M059J (cell line): ENCODE measurements around the gene PHOSPHO1. TPM values are rescaled to one million over a fixed set of nuclear protein-coding genes. Genes with fewer than 3 reads are reported as not detected.
"Not testable (repeated sequence)": the region's sequence is repeated elsewhere in the genome, so short reads cannot be mapped to it uniquely, and the experiment has no call there.

ENCODE experiments used
- DNase-seq: peaks from one replicate; pipeline ENCODE4 v3.0.0-alpha.2; 2012; ENCODE audit warnings: low read depth
- total RNA-seq: library from RNA; depleted of rRNA; stranded (reverse); fragments of >200 nt; shearing (Covaris generic); gene quantifications from 2 replicates; pipeline ENCODE4 v1.2.3, GENCODE V29; 2014; rRNA removed

PHOSPHO1 gene
- total RNA-seq, 1 experiment from 2014 or later: 0.37 TPM

- peak; percentile 79 for DNase-seq
Observed at GRCh38 chr17:49193513-49194296, 36.9 kb downstream of the PHOSPHO1 start.

GRCh38 chr17:49191917-49192741 lies 38.5 kb downstream of the PHOSPHO1 start:
- peak; percentile 86 for DNase-seq

GRCh38 chr17:49191409-49191916 lies 39.1 kb downstream of the PHOSPHO1 start:
- no peak for DNase-seq

GRCh38 chr17:49190932-49191331 lies 39.7 kb downstream of the PHOSPHO1 start:
- no peak for DNase-seq

- peak; percentile 34 for DNase-seq
Observed at GRCh38 chr17:49187301-49187700, 43.3 kb downstream of the PHOSPHO1 start.

GRCh38 chr17:49185381-49185780 lies 45.2 kb downstream of the PHOSPHO1 start:
- not testable (repeated sequence) for DNase-seq

GRCh38 chr17:49184522-49184921 lies 46.1 kb downstream of the PHOSPHO1 start:
- not testable (repeated sequence) for DNase-seq

GRCh38 chr17:49183801-49184200 lies 46.8 kb downstream of the PHOSPHO1 start:
- DNase-seq: no peak

- no peak for DNase-seq
Observed at GRCh38 chr17:49183341-49183740, 47.2 kb downstream of the PHOSPHO1 start.

- no peak for DNase-seq
Observed at GRCh38 chr17:49180998-49181635, 49.5 kb downstream of the PHOSPHO1 start.

GRCh38 chr17:49180303-49180702 lies 50.3 kb downstream of the PHOSPHO1 start:
- DNase-seq: peak; percentile 40

- not testable (repeated sequence) for DNase-seq
Observed at GRCh38 chr17:49175978-49176377, 54.6 kb downstream of the PHOSPHO1 start.

Other genes with a start within 250 kb of the PHOSPHO1 start
- gene IGF2BP1, start 233.4 kb downstream of the PHOSPHO1 start, total RNA-seq: 0.22 and 1.6 TPM in 2 replicates
- not detected in 2 replicates for gene B4GALNT2, start 98.0 kb downstream of the PHOSPHO1 start, total RNA-seq
- 0.49 TPM in 1 of 2 replicates, not detected in the other for gene GNGT2, start 20.2 kb downstream of the PHOSPHO1 start, total RNA-seq
- 0.12 TPM in 1 of 2 replicates, not detected in the other for gene ABI3, start 20.1 kb downstream of the PHOSPHO1 start, total RNA-seq
- 12.3 and 19.1 TPM in 2 replicates for gene ZNF652, start 131.5 kb upstream of the PHOSPHO1 start, total RNA-seq
- gene PHB1, start 184.1 kb upstream of the PHOSPHO1 start, total RNA-seq: 153 and 155 TPM in 2 replicates